Colonic mucosa (tissue), 4 donors: ENCODE measurements around the gene TRPM3. TPM values are rescaled to one million over a fixed set of nuclear protein-coding genes. Genes with fewer than 3 reads are reported as not detected.

Source experiments
- DNase-seq: peaks from one replicate; pipeline ENCODE4 v3.0.0-alpha.2; 2020
- H3K27ac ChIP-seq: fragments of 200-600 bp; one replicate; pipeline ENCODE4 v1.8.0; 2021
- H3K27me3 ChIP-seq: fragments of 200-600 bp; one replicate; pipeline ENCODE4 v1.8.0; 2021
- H3K36me3 ChIP-seq: fragments of 200-600 bp; one replicate; pipeline ENCODE4 v1.8.0; 2021
- H3K4me1 ChIP-seq: fragments of 200-600 bp; one replicate; pipeline ENCODE4 v1.8.0; 2021; ENCODE audit warnings: mild to moderate bottlenecking
- H3K4me3 ChIP-seq: fragments of 200-600 bp; one replicate; pipeline ENCODE4 v1.8.0; 2021
- H3K9ac ChIP-seq, 2 donors: one replicate each; pipeline ENCODE4 v1.7.0; 2013; ENCODE audit warnings: control low read depth in 2 of 2, low read depth in 2 of 2, low read length in 2 of 2
- H3K9me3 ChIP-seq: fragments of 200-600 bp; one replicate; pipeline ENCODE4 v1.8.0; 2021
- intact Hi-C: fragments of 100-400 bp; cut with DNase I; formaldehyde crosslinking; loops from one replicate; pipeline ENCODE4 v1.14.1; 2022
- total RNA-seq, 2 donors: library from RNA; stranded (reverse); fragmentation: NEBNext Ultra II Directional in 1 of 2; extraction: Animal tissue kit (Norgen Biotek cat#: 25700) in 1 of 2; gene quantifications; one replicate each; pipeline ENCODE4 v1.2.1, GENCODE V29; 2021
- TF ChIP-seq, protein P1 (sequence below): fragments of 200-600 bp; IDR thresholded peaks from one replicate; pipeline ENCODE4 v1.8.0; 2022; ENCODE audit warnings: antibody characterized with exemption, mild to moderate bottlenecking
- donor health status: healthy.
- donor health status: DM: no; HTN: no; CAD: no.
- donor health status: DM: no; HTN: no; CAD: no.

Gene TRPM3
- total RNA-seq, 2 donors from 2014 or later, result 0.32 to 0.35 TPM

DNA sequence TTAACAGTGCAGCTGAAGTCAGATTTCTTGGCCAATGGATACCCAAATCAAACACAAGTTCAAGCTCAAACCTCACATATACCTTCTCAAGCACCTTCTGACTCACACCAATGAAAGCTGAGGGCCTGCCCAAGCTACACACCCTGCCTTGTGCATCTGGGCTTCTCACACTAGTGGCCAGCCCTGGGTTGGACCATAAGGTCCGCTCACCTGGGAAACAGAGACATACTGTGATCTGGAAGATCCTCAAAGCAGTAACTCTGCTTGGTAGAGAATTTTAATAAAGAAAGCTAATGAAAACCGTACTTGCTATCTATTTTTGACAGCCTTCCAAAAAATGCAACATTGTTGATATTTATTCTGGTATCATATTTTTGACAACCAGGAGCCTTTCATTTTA, 7.4 kb upstream of the TRPM3 start:
- Histone ChIP-seq H3K4me3 (no peak overlapping the region), H3K4me1 (no peaks in the 10 kb centered on the region), H3K9me3 (no peaks in the 10 kb centered on the region), H3K27me3 (no peaks in the 10 kb centered on the region), H3K36me3 (no peaks in the 10 kb centered on the region), H3K27ac (no peak overlapping the region), H3K9ac (no peak overlapping the region)
- TF ChIP-seq, protein P1, sequence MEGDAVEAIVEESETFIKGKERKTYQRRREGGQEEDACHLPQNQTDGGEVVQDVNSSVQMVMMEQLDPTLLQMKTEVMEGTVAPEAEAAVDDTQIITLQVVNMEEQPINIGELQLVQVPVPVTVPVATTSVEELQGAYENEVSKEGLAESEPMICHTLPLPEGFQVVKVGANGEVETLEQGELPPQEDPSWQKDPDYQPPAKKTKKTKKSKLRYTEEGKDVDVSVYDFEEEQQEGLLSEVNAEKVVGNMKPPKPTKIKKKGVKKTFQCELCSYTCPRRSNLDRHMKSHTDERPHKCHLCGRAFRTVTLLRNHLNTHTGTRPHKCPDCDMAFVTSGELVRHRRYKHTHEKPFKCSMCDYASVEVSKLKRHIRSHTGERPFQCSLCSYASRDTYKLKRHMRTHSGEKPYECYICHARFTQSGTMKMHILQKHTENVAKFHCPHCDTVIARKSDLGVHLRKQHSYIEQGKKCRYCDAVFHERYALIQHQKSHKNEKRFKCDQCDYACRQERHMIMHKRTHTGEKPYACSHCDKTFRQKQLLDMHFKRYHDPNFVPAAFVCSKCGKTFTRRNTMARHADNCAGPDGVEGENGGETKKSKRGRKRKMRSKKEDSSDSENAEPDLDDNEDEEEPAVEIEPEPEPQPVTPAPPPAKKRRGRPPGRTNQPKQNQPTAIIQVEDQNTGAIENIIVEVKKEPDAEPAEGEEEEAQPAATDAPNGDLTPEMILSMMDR, result no peak
- no peak for DNase-seq
- intact Hi-C loops, result no loop called here

DNA sequence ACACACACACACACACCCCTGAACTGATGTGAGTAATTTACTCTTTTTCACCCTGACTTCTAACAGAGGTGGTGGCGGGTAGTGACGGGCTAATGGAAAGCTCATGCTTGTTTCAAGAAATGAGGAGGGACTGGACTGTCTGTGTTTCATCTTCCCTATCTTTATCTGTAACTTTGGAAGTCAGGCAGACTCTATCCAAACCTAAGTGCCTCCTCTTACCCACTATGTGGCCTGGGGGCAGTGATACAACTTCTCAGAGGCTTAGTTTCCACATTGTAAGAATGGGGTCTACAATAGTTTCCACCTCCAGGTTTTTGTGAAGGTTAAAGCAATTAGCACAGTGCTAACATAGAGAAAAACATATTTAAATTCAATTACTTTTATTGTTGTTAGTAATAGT, 5.9 kb upstream of the TRPM3 start:
- Histone ChIP-seq H3K4me1 (no peaks in the 10 kb centered on the region), H3K27ac (no peak overlapping the region), H3K27me3 (no peaks in the 10 kb centered on the region), H3K9ac (no peak overlapping the region), H3K36me3 (no peaks in the 10 kb centered on the region), H3K4me3 (no peak overlapping the region), H3K9me3 (no peaks in the 10 kb centered on the region)
- DNase-seq, result no peak
- intact Hi-C loops, result no loop called here
- TF ChIP-seq, protein P1, result no peak

DNA sequence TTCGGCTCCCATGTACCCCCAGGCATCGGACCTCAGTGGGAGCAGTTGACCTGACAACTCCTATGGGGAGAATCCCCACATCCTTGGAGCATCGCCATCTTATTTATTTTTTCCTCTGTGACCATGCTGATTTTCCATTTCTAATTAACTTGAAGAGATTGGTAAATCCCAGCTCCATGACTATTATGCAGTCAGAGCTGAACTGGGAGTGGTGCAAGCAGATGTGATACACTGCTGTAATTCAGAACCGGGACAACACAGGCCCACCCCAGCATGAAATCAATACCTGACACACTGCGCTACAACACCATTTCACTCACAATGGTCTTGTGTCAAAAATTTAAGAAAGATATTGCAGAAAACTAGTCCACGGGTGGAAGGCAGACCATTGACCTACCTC, 1.0 kb upstream of the TRPM3 start:
- Histone ChIP-seq H3K27me3 (no peaks in the 10 kb centered on the region), H3K27ac (no peak overlapping the region), H3K9ac (no peak overlapping the region), H3K9me3 (no peaks in the 10 kb centered on the region), H3K4me3 (no peak overlapping the region), H3K36me3 (no peaks in the 10 kb centered on the region), H3K4me1 (no peaks in the 10 kb centered on the region)
- TF ChIP-seq, protein P1, result no peak
- DNase-seq, result no peak
- intact Hi-C loops, result no loop called here

DNA sequence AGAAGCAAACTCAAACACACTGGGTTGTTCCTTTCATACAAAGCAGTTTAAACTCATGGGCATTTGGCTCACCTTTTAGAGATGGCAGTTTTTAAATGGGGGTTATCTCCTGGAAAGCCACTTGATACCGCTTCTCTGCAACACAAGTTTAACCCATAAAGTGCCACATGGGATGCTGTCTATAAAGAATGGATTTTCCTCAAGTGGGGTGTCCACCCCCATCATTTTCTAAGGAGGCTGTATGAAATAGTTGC, 528 bp upstream of the TRPM3 start:
- Histone ChIP-seq H3K9me3 (no peaks in the 10 kb centered on the region), H3K27me3 (no peaks in the 10 kb centered on the region), H3K36me3 (no peaks in the 10 kb centered on the region), H3K9ac (no peak overlapping the region), H3K27ac (no peak overlapping the region), H3K4me3 (no peak overlapping the region), H3K4me1 (no peaks in the 10 kb centered on the region)
- intact Hi-C loops, result no loop called here
- TF ChIP-seq, protein P1, result no peak
- DNase-seq, result no peak

DNA sequence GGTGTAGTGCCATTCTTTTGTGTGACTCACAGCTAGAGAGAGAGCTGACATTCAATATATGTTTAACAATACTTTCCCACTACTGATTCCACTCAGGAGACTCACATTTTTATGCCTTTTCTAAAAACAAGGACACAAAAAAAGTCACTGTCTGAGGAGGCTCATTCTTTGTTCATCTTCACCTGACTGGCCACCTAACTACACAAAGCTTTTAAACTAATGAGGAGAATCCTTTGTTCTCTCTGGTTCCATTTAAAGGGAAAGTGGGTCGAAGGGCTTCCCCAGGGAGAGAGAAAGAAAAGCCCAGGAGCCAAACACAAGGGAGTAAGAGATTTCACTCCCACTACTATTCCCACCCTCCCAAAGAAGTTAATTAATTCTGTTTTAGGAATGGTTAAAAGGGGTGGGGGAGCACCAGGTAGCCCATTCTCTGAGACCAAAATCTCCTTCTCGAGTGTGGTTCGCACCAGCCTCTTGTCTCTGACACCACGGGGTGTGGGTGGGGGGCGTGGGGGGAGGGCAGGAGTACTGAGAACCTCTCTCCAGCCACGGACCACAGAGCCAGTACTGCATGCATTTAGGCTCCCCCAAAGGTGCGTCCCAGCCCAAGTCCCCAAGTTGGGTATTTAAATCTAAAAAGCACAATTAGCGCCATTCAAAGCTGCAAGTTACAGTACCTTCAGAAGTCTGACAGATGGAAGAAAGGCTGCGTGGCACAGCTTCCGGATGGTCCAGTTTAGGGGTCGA, 747 bp downstream of the TRPM3 start:
- Histone ChIP-seq H3K4me1 (no peaks in the 10 kb centered on the region), H3K9me3 (no peaks in the 10 kb centered on the region), H3K9ac (no peak overlapping the region), H3K4me3 (no peak overlapping the region), H3K27me3 (no peaks in the 10 kb centered on the region), H3K36me3 (no peaks in the 10 kb centered on the region), H3K27ac (no peak overlapping the region)
- TF ChIP-seq, protein P1, result no peak
- DNase-seq, result no peak
- intact Hi-C loops, result no loop called here
